Measurements from ENCODE around the gene ARHGEF11.

The ARHGEF11 gene

DNA sequence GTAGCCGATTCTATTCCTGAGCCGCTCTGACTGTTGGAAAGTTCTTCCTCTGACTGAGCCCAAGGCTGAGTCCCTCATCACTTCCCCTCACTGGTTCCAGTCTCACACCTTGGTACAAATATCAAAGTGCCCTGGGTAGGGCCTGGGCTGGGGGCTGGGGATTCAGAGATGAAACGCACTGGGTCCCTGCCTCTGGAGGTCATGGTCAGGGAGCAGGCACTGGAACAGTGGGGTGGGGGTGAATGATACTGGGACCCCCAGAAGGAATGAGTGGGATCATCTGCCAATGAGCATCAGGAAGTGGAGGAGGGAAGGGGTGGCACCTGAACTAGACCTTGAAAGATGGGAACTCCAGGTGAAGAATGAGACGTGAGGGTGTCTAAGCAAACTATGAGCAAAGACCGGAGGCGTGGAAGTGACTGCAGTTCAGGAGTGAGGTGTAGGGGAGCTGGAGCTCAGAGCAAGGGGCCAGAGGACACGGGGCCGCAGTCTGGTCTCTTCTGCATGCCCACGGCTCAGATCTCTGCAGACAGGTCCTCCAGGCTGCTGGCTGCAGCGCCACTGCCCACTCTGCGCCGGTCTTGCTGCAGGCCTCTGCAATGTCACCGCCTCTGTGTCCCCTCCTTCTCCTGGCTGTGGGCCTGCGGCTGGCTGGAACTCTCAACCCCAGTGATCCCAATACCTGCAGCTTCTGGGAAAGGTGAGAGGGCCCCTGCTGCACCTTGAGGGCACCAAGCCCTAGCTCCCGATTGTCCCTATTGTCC lies 142.0 kb downstream of the ARHGEF11 start:
- TF ChIP-seq, protein P1, sequence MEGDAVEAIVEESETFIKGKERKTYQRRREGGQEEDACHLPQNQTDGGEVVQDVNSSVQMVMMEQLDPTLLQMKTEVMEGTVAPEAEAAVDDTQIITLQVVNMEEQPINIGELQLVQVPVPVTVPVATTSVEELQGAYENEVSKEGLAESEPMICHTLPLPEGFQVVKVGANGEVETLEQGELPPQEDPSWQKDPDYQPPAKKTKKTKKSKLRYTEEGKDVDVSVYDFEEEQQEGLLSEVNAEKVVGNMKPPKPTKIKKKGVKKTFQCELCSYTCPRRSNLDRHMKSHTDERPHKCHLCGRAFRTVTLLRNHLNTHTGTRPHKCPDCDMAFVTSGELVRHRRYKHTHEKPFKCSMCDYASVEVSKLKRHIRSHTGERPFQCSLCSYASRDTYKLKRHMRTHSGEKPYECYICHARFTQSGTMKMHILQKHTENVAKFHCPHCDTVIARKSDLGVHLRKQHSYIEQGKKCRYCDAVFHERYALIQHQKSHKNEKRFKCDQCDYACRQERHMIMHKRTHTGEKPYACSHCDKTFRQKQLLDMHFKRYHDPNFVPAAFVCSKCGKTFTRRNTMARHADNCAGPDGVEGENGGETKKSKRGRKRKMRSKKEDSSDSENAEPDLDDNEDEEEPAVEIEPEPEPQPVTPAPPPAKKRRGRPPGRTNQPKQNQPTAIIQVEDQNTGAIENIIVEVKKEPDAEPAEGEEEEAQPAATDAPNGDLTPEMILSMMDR (conservative IDR thresholded peaks at IDR 0.05; ENCODE audit: low read depth, low read length), result no peak
- Histone ChIP-seq H3K79me2 (ENCODE audit: insufficient read depth, low read depth) (no peaks in the 10 kb centered on the region), H4K20me1 (ENCODE audit: insufficient read depth) (no peaks in the 10 kb centered on the region)

DNA sequence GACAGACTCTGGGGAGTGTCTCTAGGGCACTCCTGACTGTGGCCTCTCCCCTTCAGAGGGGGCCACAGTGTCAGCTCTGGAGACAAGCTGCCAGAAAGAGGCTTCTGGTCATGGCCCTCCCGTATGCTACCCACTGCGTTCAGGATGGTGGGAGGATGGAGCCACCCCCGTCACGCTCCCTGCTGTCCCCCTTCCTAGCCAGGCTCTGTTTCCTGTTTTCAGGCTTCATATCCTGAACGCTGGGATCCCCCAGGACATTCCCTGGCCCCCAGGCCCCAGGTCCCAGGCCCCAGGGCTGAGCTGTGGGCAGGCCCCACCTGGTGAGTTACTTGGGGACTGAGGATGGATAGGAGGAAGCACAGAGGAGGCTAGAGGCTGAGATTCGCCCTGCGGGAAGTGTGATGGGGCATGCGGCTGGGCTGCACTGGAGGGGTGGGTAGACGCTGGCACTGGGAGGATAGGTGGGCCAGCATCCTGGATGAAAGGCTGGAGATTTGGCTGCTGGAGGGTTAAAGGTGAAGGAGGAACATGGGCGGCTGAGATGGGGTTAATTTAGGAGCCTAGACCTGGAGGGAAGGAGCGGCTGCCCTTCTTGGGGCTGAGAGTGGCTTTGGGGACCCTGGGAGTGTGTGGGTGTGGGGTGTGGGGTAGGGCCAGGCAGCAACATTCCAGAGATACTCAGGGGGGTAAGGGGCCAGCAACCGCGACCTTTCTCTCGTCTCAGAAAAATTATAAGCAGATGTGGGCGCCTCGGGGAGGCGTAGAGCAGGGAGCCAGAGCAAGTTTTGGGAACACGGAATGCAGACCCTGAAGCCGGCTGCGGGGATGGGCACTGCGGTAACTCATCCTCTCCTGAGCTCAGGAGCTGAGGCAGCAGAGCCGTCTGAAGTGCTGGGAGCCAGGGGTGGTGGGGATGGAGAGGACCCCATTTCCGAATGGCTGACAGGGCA lies 143.3 kb downstream of the ARHGEF11 start:
- H3K9ac ChIP-seq, result no peak overlapping the region
- H3K4me2 ChIP-seq, result no peak overlapping the region
- no peaks in the 10 kb centered on the region for H3K4me1 ChIP-seq (ENCODE audit: low read depth, poor library complexity, severe bottlenecking)
- H3K27me3 ChIP-seq (ENCODE audit: insufficient read depth, low read depth), result peaks cover 100% of the 10 kb centered on the region
- no peaks in the 10 kb centered on the region for H4K20me1 ChIP-seq (ENCODE audit: insufficient read depth)
- TF ChIP-seq, protein P1 (conservative IDR thresholded peaks at IDR 0.05; ENCODE audit: low read depth, low read length), result no peak
- H2AFZ ChIP-seq (ENCODE audit: low read depth), result no peak overlapping the region
- H3K27ac ChIP-seq, result no peak overlapping the region
- H3K4me3 ChIP-seq (IDR thresholded peaks at IDR 0.05; ENCODE audit: insufficient read depth, low read depth, low read length), result no peak overlapping the region
- H3K79me2 ChIP-seq (ENCODE audit: insufficient read depth, low read depth), result no peaks in the 10 kb centered on the region
- H3K36me3 ChIP-seq (ENCODE audit: insufficient read depth), result no peaks in the 10 kb centered on the region

More for the DNA sequence above, 142.0 kb downstream of the ARHGEF11 start:
- Histone ChIP-seq H3K36me3 (ENCODE audit: insufficient read depth) (no peaks in the 10 kb centered on the region), H3K9ac (no peak overlapping the region), H3K4me1 (ENCODE audit: low read depth, poor library complexity, severe bottlenecking) (no peaks in the 10 kb centered on the region), H3K27ac (no peak overlapping the region), H3K4me3 (IDR thresholded peaks at IDR 0.05; ENCODE audit: insufficient read depth, low read depth, low read length) (no peak overlapping the region), H3K27me3 (ENCODE audit: insufficient read depth, low read depth) (peaks cover 99% of the 10 kb centered on the region), H2AFZ (ENCODE audit: low read depth) (no peak overlapping the region), H3K4me2 (no peak overlapping the region)

DNA sequence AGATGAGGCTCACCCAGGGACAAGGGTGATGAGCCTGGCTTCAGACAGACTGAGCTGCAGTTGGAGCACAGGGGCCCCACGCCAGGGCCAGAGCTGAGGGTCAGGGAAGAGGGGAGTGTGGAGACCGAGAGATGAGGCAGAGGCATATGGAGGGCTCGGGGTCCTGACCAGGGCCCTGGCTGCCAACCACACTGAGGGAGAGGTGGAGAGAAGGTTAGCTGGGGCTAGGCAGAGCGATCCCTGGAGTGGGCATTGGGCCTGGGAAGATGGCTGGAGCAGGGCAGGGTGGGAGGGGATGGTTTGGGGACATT lies 144.0 kb downstream of the ARHGEF11 start:
- Histone ChIP-seq H3K36me3 (ENCODE audit: insufficient read depth) (no peaks in the 10 kb centered on the region), H2AFZ (ENCODE audit: low read depth) (no peak overlapping the region), H3K4me3 (IDR thresholded peaks at IDR 0.05; ENCODE audit: insufficient read depth, low read depth, low read length) (no peak overlapping the region), H3K9ac (no peak overlapping the region), H4K20me1 (ENCODE audit: insufficient read depth) (no peaks in the 10 kb centered on the region), H3K79me2 (ENCODE audit: insufficient read depth, low read depth) (no peaks in the 10 kb centered on the region), H3K27me3 (ENCODE audit: insufficient read depth, low read depth) (peaks cover 100% of the 10 kb centered on the region), H3K27ac (no peak overlapping the region), H3K4me1 (ENCODE audit: low read depth, poor library complexity, severe bottlenecking) (no peaks in the 10 kb centered on the region), H3K4me2 (no peak overlapping the region)
- TF ChIP-seq, protein P1 (conservative IDR thresholded peaks at IDR 0.05; ENCODE audit: low read depth, low read length), result no peak

DNA sequence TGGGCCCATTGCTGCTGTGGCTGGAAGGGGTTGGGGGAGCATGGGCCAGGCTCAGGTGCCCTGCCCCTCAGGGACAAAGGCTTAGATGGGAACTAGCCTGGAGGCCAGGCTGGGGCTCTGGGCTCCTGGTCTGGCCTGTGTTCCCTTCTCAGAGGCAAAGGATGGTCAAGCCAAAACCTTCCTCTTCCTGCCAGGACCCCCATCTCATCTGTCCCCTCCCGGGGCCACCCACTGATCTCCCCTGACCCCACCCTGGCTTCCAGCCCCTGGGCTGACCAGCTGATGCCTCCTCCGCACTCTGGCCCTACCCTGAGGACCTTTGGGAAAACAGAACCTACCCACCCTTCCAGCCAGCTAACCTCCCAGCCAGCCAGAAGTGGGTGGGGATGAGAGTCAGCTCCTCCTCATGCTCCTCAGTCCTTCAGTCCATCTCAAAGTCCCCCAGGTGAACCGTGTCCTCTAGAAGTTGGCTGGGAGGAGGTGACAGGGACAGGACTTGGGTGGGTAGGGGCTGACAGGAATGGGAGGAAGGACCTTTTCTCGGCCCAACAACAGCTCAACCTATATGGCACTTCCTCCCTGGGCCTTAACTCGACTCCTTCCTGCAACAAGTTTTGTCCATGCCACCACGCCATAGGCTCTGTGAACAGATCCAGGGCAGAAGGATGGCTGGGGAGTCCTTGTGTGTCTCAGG lies 144.5 kb downstream of the ARHGEF11 start:
- TF ChIP-seq, protein P1 (conservative IDR thresholded peaks at IDR 0.05; ENCODE audit: low read depth, low read length), result no peak
- Histone ChIP-seq H4K20me1 (ENCODE audit: insufficient read depth) (no peaks in the 10 kb centered on the region), H3K36me3 (ENCODE audit: insufficient read depth) (no peaks in the 10 kb centered on the region), H3K79me2 (ENCODE audit: insufficient read depth, low read depth) (no peaks in the 10 kb centered on the region), H3K27ac (no peak overlapping the region), H3K4me1 (ENCODE audit: low read depth, poor library complexity, severe bottlenecking) (no peaks in the 10 kb centered on the region), H3K4me2 (no peak overlapping the region), H3K27me3 (ENCODE audit: insufficient read depth, low read depth) (peaks cover 100% of the 10 kb centered on the region), H2AFZ (ENCODE audit: low read depth) (no peak overlapping the region), H3K4me3 (IDR thresholded peaks at IDR 0.05; ENCODE audit: insufficient read depth, low read depth, low read length) (no peak overlapping the region), H3K9ac (no peak overlapping the region)
